ENCODE data around the gene ZNF549. TPM values are rescaled to one million over a fixed set of nuclear protein-coding genes. Genes with fewer than 3 reads are reported as not detected.

Gene ZNF549
- total RNA-seq, 1 experiment from 2014 or later = 2.2 TPM

Other genes with a start within 250 kb of the ZNF549 start
- 24.9 and 37.9 TPM in 2 replicates for gene ZNF460, start 246.9 kb upstream of the ZNF549 start, total RNA-seq (2014; rRNA removed; shearing (Covaris generic); ENCODE audit: low replicate concordance)
- 7.6 and 10.0 TPM in 2 replicates for gene ZNF543, start 206.9 kb upstream of the ZNF549 start, total RNA-seq (2014; rRNA removed; shearing (Covaris generic); ENCODE audit: low replicate concordance)
- gene ZNF304, start 176.1 kb upstream of the ZNF549 start, total RNA-seq (2014; rRNA removed; shearing (Covaris generic); ENCODE audit: low replicate concordance) = 10.6 and 11.9 TPM in 2 replicates
- gene TRAPPC2B, start 163.8 kb upstream of the ZNF549 start, total RNA-seq (2014; rRNA removed; shearing (Covaris generic); ENCODE audit: low replicate concordance) = 13.6 and 42.5 TPM in 2 replicates
- 6.5 and 10.6 TPM in 2 replicates for gene ZNF547, start 163.8 kb upstream of the ZNF549 start, total RNA-seq (2014; rRNA removed; shearing (Covaris generic); ENCODE audit: low replicate concordance)
- 7.7 and 17.8 TPM in 2 replicates for gene ZNF548, start 137.5 kb upstream of the ZNF549 start, total RNA-seq (2014; rRNA removed; shearing (Covaris generic); ENCODE audit: low replicate concordance)
- gene ZNF17, start 116.2 kb upstream of the ZNF549 start, total RNA-seq (2014; rRNA removed; shearing (Covaris generic); ENCODE audit: low replicate concordance) = 7.9 and 15.9 TPM in 2 replicates
- gene ZNF749, start 92.0 kb upstream of the ZNF549 start, total RNA-seq (2014; rRNA removed; shearing (Covaris generic); ENCODE audit: low replicate concordance) = 15.6 and 15.9 TPM in 2 replicates
- gene VN1R1, start 70.2 kb upstream of the ZNF549 start, total RNA-seq (2014; rRNA removed; shearing (Covaris generic); ENCODE audit: low replicate concordance) = not detected in 2 replicates
- 3.3 and 4.7 TPM in 2 replicates for gene ZNF772, start 49.8 kb upstream of the ZNF549 start, total RNA-seq (2014; rRNA removed; shearing (Covaris generic); ENCODE audit: low replicate concordance)
- 8.7 and 26.1 TPM in 2 replicates for gene ZNF419, start 39.6 kb upstream of the ZNF549 start, total RNA-seq (2014; rRNA removed; shearing (Covaris generic); ENCODE audit: low replicate concordance)
- gene ZNF773, start 27.4 kb upstream of the ZNF549 start, total RNA-seq (2014; rRNA removed; shearing (Covaris generic); ENCODE audit: low replicate concordance) = 8.6 and 22.8 TPM in 2 replicates
- gene ZNF550, start 32.5 kb downstream of the ZNF549 start, total RNA-seq (2014; rRNA removed; shearing (Covaris generic); ENCODE audit: low replicate concordance) = 4.2 and 5.1 TPM in 2 replicates
- 7.7 and 9.1 TPM in 2 replicates for gene ZNF416, start 51.6 kb downstream of the ZNF549 start, total RNA-seq (2014; rRNA removed; shearing (Covaris generic); ENCODE audit: low replicate concordance)
- not detected in 2 replicates for gene ZIK1, start 56.8 kb downstream of the ZNF549 start, total RNA-seq (2014; rRNA removed; shearing (Covaris generic); ENCODE audit: low replicate concordance)
- 3.4 and 9.4 TPM in 2 replicates for gene ZNF530, start 72.5 kb downstream of the ZNF549 start, total RNA-seq (2014; rRNA removed; shearing (Covaris generic); ENCODE audit: low replicate concordance)
- gene ZNF134, start 86.9 kb downstream of the ZNF549 start, total RNA-seq (2014; rRNA removed; shearing (Covaris generic); ENCODE audit: low replicate concordance) = 5.0 and 14.1 TPM in 2 replicates
- gene ZNF211, start 105.8 kb downstream of the ZNF549 start, total RNA-seq (2014; rRNA removed; shearing (Covaris generic); ENCODE audit: low replicate concordance) = 2.5 and 4.5 TPM in 2 replicates
- not detected in 2 replicates for gene ZSCAN4, start 141.6 kb downstream of the ZNF549 start, total RNA-seq (2014; rRNA removed; shearing (Covaris generic); ENCODE audit: low replicate concordance)
- 4.6 and 41.6 TPM in 2 replicates for gene ZNF551, start 154.6 kb downstream of the ZNF549 start, total RNA-seq (2014; rRNA removed; shearing (Covaris generic); ENCODE audit: low replicate concordance)
- gene ZNF154, start 181.8 kb downstream of the ZNF549 start, total RNA-seq (2014; rRNA removed; shearing (Covaris generic); ENCODE audit: low replicate concordance) = not detected in 2 replicates
- gene ZNF671, start 200.3 kb downstream of the ZNF549 start, total RNA-seq (2014; rRNA removed; shearing (Covaris generic); ENCODE audit: low replicate concordance) = 1.4 TPM in 1 of 2 replicates, not detected in the other
- gene ZNF776, start 219.5 kb downstream of the ZNF549 start, total RNA-seq (2014; rRNA removed; shearing (Covaris generic); ENCODE audit: low replicate concordance) = 7.7 and 10.0 TPM in 2 replicates
- 3.3 and 5.7 TPM in 2 replicates for gene ZNF586, start 242.3 kb downstream of the ZNF549 start, total RNA-seq (2014; rRNA removed; shearing (Covaris generic); ENCODE audit: low replicate concordance)

All from MG63 (cell line).